ENCODE results near the gene ATF7.

Gene ATF7

DNA sequence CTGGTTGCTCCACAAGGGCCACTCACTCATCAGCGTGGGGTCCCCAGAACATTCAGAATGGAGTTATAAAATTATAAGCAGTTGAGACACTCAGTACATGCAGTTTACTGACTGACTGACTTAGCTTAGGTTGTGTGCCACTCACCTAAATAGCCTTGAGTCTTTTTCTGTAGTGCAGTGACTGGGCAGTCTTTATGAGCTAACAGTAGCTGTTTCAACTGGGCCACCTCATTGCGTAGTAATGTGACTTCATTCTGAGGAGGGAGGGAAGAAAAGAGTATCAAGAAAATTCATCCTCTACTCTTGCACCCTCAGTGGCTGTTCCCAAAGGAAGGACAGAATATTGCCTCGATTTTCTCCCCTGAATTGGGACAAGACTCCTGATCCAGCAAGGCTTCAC, 103.1 kb downstream of the ATF7 start:
- no peak for DNase-seq (ENCODE audit: low spot score)

DNA sequence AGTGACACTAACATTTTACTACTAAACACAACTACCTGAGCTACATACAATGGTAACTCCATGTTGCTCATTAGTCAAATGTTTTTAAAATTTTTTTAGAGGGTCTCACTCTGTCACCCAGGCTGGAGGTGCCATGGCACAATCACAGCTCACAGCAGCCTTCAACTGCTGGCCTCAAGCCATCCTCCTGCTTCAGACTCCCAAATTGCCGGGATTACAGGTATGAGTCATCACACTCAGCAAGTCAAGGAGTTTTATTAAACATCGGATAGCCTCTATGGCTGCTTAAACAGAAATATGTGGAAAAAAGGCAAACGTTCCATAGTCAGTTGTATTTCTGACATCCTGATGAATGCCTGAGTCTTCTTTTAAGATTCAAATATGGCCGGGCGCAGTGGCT, 107.8 kb downstream of the ATF7 start:
- DNase-seq (ENCODE audit: low spot score), result no peak

DNA sequence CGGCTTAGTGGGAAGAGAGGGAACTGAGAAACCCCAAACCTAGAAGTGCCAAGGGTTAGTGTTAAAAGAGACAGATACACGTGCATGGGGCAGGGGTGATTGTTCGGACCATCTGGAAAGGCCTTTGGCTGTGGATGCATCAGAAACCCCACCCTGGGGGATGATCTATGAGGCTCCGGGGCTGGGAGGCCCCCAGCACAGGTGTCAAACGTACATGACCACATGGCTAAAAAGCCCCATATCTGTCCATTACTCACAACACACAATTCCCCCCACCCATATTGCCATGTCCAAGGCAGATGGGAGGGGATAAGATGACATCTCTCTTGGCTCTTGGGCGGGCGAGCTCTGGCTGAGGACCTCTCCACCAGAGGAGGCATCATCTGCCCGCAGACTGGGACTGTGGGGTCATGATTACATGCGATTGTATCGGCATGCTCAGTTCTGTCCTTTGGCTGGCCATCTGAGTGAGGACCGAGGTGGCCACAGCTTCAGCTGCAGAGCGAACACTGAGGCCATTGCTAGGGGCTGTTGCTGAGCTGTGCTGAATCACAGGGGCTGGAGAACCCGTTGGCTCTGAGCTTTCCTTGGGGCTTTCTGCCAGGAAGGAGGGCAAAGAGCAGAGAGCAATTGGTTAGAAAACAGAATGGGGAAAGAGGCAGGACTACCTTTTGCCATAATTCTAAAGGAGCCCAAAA, 109.3 kb downstream of the ATF7 start:
- DNase-seq (ENCODE audit: low spot score), result no peak

DNA sequence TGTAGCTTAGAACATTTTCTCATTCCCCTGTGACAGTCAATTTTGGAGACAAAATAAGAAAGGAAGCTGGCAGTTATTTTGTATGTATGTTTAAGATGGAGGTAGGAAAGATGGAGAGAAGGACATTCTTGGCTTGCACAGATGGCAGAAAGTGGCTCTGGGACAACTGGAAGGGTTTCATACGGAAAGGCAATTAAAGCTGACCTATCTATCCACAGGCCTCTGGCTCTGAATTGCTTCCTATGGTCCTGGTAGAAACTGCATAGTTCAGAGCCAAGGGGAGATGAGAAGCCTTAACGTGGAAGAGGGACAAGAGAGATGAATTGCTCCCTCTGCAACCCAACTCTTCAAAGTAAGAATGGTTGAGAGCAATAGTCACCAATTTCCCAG, 110.9 kb downstream of the ATF7 start:
- DNase-seq (ENCODE audit: low spot score), result peak; percentile 99

DNA sequence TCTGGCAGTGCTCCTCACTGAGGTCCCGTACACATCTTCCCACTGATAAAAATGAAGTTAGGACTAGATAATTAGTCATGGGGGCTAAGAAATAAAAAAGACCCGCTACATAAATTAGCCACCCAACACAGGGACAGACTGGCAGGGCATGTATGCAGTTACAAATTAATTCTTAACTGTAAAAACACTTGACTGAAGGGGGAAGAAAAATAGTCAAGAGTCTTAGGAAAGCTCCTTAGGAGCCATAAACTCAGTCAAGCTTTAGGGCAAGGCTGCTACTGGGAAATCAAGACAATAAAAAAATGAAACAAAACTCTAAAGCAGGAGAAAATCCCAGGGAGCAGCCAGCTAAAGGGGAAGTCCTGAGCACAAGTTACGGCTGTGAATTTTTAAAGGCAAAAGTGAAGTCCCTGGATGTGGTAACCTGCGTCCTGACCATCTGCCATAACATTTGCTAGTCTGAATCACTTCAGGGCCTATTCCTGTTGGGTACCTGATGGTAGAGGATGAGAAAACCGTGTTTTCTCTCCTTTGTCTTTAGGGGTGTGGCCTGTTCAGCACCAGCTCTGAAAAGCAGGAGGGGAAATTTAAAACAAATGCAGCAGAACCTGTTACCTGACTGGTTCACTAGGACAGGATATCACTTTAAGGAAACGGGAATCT, 111.4 kb downstream of the ATF7 start:
- DNase-seq (ENCODE audit: low spot score), result peak; percentile 97

DNA sequence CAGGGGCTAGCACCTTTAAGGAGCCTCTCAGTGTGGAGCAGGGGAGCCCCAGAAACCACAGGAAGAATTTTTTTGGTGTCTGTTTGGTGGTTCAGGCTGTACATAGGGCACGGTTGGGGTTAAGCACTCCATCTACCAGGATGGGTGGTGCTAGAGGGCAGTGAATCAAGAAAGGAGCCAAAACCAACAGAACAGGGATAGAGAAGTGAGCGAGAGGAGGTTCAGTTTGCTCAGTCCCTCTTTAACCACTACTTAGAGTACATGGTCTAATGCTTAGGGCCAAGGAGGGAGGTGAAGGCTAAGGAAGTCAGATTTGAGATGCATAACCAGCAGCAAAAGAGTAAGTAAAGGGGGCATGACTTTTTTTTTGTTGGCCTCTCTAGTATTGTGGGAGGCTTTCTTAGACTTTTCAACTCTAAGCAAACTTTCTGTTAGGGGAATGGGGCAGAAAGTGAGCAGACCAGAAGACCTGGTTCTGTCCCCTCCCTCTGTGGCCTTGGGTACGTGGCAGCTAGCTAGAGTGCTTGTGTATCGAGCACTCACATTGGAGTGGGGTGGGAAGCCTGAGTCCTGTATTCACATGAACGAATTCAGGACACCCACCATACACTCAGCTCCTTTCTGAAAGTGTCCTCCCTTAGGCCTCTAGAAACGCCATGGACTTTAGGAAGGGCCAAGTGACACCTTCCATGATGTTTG, 112.3 kb downstream of the ATF7 start:
- DNase-seq (ENCODE audit: low spot score), result no peak

DNA sequence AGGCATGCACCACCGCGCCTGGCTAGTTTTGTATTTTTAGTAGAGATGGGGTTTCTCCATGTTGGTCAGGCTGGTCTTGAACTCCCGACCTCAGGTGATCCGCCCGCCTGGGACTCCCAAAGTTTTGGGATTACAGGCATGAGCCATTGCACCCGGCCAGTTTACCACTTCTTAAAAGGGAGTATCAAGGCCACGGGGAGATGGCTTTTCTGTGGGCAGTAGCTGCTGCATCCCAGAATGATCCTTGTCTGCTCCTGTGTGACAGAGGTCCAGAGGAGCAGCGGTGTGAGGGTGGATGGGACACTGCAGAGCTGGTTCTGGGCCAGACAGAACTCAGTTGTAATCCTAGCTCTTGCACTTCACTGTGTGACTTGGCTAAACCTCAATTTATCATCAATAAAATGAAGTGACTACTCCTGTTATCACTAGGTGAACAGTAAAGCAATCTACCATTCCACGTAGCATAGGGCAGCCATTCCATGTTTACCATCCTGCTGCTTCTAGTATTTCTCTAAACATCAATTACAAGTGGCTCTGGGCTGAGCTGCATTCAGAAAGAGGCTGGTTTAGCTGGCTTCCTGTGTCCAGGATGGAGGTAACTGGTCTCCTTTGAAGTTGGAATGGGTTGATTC, 115.9 kb downstream of the ATF7 start:
- DNase-seq (ENCODE audit: low spot score), result no peak

DNA sequence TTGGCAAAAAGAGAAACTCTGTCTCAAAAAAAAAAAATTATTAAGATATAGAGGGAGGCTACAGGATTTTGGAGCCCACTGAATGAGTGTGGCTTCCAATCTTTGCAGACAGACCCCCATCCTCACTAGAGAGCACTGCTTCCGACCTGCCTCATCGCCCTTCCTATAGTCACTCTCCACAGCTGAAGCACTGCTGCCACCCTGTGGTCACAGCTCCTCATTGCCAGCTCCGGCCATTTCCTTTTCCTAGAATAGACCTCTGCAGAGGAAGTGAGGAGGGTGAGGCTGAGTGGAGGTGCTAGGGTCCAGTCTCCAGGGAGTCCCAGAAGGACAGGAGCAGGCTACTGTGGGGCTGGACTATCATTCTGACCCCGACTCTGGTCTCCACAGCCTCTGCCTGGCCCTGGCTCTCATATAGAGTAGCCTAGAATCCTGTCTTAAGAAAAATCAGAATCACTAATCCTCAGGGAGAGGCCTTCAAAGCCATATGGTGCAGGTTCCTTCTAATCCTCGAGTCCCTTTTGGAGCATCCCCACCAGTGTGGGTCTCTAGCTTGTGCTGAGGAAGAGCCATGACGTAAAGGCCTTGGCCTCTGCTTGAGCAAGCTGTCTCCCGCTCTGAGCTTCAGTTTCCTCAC, 117.5 kb downstream of the ATF7 start:
- DNase-seq (ENCODE audit: low spot score), result peak; percentile 94

DNA sequence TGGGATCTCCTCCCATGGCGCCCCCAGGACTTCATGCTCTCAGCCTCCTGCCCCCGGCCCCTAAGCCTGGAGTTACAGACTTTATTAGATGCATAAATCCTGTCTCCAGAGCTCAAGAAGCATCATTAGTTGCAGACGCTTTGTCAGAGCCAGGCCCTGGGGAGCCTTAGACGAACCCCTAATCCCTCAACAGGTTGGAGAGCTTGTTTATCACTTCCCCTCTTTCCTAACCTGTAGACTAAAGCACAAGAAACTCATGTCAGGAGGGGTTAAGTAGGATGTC, 118.6 kb downstream of the ATF7 start:
- DNase-seq (ENCODE audit: low spot score), result no peak

DNA sequence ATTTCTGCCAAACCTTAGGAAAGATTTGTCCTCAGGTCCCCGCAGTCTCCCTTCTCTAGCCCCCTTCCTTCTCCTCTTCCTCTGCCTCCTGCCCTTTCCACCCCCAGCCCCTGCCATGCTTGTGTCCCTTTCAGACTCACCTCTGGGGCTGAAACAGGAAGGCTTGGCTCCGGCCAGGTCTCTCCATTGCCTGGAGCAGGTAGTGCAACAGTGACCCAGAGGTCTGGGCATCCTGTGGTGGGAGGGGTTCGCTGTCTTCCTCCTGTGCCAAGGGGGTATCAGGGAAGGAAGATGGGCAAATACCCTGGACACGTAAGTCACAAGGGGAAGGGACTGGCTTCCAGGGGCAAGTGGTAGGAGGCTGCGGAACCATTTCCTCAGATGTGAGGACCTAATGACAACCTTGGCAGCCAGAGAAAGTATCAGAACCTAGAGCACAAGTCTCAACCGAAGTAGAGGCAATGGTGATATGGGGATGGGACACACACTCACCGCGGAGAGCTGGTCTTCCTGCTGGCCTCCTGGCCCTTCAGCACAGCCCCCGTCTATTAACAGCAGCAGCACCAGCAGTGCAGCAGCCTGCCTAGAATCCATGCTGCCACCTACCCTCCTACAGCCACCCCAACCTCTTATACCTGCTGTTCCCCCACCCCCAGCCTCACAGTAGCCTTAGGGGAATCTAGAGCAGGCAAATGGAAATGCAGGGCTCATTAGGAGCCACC, 119.1 kb downstream of the ATF7 start, which contains the start of gene NPFF:
NPFF (minus strand) TSS at position 604 of the 722 bp plus-strand sequence; CDS start at position 594, 10 bp downstream.
- no peak for DNase-seq (ENCODE audit: low spot score)

DNA sequence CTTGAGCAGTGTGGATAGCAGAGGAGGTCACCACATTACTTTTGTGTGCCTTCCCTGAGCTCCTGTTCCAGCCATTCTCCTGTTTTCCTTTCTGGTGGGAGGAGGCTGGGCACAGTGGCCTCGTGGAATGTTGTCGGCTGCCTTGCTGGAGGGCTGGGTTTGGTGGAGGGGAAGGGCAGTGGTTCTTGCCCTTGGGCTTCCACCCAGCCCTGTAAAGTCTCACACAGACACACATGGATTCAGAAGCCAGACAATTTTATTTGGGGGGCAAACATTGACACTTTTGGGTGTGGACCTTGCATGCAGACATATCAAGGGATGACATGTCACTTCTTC, 119.8 kb downstream of the ATF7 start:
- DNase-seq (ENCODE audit: low spot score), result no peak

DNA sequence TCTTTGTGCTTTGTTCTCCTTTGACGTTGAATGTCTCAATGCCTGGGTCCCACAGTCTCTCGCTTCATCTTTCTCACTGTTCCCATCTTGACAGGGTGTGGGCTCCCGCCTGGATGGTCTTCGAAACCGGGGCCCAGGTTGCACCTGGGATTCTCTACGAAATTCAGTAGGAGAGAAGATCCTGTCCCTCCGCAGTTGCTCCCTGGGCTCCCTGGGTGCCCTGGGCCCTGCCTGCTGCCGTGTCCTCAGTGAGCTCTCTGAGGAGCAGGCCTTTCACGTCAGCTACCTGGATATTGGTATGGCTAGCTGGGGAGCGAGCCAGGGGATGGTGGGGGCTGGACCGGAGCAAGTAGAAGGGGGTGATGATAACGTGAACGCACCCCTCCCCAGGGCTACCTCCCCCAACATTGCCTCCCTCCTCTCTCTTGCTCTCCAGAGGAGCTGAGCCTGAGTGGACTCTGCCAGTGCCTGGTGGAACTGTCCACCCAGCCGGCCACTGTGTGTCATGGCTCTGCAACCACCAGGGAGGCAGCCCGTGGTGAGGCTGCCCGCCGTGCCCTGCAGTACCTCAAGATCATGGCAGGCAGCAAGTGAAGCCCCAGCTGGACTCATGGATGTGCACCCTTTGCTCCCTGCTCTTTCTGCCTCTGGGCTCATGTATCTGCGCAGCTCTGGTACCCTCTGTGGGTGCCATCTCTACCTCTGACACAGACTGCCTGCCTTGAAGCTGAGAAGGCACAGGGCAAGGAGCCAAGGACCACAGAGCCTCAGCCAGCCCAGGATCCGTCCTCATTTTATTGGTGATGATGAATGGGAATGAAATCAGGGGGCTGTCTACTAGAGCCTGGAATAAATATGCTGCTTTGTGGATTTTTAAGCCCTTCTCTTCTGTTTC, 120.4 kb downstream of the ATF7 start:
- no peak for DNase-seq (ENCODE audit: low spot score)

DNA sequence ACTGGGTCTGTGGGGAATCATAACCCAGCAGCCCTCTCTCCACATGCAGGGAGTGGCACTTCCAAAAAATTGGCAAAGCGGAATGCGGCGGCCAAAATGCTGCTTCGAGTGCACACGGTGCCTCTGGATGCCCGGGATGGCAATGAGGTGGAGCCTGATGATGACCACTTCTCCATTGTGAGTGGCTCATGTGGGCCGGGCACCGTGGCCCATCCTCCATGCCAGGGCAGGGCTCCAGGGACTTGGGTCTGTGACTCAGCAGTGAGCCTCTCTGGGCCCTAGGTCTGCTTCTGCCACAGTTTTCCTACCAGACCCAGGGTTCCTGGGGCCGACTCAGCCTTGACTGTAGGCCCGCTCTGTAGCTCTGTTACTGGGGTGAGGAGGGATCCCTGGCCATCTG, 121.1 kb downstream of the ATF7 start:
- no peak for DNase-seq (ENCODE audit: low spot score)

DNA sequence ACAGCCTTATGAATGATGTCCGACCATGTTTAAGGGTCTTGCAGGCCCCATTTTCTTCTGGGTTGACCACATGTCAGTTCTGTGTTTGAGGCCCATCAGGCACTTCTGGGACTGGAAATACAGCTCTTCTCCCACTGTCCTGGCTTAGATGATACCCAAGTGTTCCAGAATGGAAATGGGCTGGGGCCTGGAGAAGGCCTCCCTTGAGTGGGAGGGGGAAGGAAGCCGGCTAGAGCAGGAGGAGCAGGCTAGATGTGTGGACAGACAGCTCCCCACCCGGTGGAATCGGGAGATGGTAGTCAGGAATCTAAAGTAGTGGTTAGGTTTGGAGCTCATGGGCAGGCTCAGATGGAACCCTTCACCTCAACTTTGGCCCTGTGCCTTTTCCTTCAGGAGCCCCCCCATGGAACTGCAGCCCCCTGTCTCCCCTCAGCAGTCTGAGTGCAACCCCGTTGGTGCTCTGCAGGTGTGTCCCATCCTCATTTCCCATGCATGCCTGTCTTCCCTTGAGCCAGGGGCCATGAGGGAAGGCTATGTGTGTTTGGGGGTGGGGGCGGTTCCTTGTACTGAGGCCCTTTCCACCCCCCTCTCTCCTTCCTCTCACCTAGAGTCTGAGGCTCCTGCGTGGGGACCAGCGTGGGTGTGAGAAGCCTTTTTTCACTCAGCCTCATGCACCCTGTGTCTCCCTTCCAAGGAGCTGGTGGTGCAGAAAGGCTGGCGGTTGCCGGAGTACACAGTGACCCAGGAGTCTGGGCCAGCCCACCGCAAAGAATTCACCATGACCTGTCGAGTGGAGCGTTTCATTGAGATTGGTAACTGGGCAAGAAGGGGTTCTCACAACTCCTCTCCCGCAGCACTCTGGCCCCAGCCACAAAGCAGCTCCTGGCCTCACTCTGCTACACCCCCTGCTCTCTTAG, 121.9 kb downstream of the ATF7 start:
- no peak for DNase-seq (ENCODE audit: low spot score)

DNA sequence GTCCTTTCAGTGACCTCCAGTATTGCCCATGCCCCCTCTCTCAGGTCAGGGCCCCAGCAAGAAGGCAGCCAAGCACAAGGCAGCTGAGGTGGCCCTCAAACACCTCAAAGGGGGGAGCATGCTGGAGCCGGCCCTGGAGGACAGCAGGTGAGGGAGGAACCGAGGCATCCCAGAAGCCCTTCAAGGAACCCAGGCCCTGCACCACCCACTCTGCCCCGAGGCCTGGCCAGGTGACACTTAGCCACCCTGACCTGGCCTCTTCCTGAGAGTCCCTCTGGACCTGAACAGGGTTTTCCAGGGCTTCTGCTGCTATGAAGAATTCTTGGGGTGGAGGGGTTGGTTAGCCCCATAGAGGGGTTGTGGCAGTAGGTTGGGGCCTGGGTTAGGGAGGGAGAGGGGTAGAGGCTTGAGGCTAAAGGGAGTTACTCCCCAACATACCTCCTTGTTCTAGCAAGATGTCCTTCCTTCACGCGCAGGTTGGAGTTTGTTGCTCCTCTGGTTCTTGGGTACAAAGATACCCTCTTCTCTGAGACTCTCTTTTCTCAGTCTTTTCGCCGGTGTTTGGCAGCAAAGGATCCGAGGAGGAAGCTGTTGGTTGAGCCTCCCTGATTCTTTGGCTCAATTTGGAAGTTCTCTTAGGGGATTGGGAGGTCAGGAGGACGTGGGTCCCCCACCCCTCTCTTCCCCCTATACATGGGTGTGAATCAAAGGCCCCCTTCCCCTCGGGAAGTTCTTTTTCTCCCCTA, 123.0 kb downstream of the ATF7 start:
- no peak for DNase-seq (ENCODE audit: low spot score)

DNA sequence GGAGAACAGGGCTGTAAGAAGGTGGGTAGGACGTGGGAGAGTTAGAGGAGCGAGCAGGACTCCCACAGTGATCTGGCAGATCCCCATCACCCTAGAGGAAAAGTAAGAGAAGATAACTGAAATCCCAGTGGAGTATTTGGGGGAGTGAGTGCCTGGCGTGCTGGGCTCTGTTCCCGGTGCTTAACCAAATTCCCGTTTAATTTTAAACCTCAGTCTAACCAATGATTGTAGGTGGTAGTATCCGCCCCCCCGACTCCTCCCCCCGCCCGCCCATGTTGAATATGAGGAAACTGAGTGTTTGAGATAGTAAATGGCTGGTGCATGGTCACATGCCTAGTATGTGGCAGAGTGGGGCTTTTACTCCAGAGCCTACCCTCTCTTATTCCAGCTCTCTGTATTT, 123.9 kb downstream of the ATF7 start:
- no peak for DNase-seq (ENCODE audit: low spot score)

DNA sequence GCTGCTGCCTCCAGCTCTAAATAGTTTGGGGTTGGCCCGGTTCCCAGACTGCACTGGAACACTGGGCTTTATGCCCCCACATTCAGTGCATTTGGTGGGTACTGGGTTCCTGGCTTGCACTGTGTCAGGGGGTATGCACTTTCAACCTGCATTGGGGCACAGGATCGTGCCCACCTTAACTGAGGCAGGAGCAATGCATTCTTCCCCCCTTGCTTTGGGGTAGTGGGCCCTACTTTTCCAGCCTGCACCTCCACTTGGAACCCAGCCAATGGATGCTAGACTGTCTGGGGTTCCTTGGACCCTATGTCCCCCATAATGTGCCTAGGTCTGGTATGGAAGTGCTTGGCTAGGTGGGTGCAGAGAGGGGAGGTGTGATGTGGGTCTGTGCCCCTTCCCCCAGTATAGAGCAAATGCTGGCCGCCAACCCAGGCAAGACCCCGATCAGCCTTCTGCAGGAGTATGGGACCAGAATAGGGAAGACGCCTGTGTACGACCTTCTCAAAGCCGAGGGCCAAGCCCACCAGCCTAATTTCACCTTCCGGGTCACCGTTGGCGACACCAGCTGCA, 124.5 kb downstream of the ATF7 start:
- no peak for DNase-seq (ENCODE audit: low spot score)

DNA sequence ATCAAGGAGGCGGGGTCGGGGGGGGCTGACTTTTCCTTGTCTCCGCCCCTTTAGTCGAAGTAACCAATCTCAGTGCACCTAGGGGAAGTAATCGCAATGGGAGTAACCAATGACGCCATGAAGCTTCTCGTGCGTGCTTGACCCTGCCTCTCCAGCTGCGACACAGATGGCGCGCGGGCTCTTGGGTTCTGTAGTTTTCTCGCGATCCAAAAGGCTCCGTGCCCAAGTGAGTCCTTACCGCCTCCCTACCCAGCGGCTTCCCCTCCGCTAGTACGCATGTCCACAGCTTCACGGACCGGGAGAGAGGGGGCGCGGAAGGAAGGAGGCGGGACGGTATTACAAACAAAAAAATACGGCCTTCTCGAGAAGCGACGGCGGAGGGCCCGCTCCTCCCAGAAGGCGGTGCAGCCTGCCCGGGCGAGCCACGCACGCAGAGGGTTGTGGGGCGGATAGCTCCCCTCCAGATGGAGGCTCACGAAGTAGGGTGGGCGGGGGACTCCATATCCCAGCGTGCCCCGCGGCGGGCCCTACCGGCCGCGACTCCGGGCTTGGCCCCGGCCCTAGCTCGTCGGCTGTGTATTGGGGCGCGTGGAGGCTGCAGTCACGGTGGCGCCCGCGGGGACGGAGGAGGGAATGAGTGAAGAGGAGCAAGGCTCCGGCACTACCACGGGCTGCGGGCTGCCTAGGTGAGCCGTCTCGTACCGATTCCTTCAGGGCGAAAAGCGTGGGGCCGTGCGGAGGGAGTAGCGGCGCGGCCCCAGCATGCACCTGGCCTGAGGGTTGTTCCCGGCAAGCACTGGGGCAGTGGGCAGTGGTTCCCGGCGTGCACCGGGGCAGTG, 125.2 kb downstream of the ATF7 start, which contains the start of gene TARBP2:
TARBP2 (plus strand) TSS at position 508 of the 839 bp plus-strand sequence; CDS start at position 634, 126 bp downstream.
- peak; percentile 100 for DNase-seq (ENCODE audit: low spot score)
